HG03097 (cell line): ENCODE measurements around the gene TRAPPC5.

Experiments
- ATAC-seq: cut with Tn5 transposase; IDR thresholded peaks from one replicate; pipeline ENCODE4 v1.9.1; 2021; ENCODE audit not compliant: unreplicated experiment, low FRiP score

The TRAPPC5 gene

DNA sequence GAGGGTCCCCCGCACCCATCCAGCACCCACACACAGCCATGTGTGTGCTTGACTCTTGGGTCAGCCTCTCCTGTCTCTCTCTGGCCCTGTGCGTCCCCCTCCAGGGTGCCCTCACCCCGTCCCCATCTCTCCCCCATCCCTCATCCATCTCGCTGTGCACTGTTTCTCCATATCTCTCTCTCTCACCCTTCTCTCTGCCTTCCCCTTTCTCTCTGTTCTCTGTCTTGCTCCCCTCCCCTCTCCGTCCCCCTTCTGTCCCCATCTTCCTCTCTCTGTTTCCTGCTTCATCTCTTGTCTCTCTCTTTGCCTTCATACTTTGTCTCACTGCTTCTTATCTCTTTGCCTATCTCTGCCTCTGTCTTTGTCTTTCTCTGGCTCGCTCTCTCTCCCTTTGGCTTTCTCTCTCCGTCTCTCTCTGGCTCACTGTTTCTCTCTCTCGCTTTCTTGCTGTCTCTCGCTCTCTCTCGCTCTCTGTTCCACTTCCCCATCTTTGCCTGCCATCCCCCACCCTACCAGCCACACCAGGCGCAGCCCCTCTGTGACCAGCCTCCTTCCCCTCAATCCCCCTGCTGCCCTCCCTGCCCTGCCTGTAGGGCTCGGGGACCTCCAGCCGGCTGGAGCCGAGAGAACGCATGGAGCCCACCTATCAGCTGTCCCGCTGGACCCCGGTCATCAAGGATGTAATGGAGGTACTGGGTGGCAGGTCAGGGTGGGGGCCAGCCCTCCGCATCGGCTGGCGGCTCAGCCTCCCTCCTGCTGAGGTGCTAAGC lies 34.8 kb upstream of the TRAPPC5 start:
- no peak for ATAC-seq

DNA sequence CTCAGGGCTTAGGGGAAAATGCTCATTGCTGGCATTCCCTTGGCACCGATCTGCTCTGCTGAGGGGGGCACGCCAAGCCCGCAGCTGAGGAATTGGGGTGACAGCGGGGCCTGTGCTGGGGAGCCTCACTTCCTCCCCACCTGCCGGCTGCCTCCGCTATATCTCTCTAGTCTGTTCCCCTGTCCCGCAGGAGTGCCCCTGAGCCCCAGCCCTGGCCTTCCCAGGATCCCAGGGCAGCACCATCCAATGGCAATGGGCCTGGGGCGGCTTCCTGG lies 34.3 kb upstream of the TRAPPC5 start:
- no peak for ATAC-seq

DNA sequence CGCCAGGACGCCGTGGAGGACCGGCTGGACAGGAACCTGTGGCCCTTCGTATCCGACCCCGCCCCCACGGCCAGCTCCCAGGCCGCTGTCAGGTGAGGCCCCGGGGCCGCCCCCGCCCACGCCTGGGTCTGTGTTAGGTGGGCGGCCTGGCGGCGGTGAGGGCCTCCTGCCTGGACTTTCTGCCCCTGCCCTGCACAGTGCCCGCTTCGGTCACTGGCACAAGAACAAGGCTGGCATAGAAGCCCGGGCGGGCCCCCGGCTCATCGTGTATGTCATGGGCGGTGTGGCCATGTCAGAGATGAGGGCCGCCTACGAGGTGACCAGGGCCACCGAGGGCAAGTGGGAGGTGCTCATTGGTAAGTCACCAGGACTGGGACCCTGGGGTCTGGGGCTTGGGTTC lies 33.5 kb upstream of the TRAPPC5 start:
- ATAC-seq, result no peak

DNA sequence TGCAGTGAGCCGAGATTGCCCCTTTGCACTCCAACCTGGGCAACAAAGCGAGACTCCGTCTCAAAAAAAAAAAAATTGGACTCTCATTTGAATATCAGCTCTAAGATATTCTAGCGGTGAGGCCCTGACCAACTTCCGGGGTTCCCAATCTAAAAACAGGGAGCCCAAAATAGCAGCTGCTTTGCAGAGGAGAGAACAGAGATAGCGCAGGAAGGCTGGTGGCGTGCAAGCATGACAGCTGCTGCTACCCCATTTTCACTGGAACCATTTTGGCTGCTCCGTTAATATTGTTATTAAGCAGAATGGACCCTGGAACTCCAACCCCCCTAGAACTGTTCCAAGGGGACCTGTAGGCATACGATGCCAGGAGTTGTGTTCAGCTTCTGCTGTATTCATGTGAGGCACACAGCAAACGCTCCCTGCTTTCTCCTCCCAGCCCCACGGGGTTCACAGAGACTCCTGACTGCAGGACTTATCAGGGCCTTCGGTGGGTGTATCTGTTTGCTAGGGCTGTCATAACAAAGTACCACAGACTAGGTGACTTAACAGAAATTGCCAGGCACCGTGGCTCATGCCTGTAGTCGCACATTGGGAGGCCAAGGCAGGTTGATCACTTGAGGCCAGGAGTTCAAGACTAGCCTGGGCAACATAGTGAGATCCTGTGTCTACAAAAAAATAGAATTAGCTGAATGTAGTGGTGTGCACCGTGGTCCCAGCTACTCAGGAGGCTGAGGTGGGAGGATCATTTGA lies 32.2 kb upstream of the TRAPPC5 start:
- no peak for ATAC-seq

DNA sequence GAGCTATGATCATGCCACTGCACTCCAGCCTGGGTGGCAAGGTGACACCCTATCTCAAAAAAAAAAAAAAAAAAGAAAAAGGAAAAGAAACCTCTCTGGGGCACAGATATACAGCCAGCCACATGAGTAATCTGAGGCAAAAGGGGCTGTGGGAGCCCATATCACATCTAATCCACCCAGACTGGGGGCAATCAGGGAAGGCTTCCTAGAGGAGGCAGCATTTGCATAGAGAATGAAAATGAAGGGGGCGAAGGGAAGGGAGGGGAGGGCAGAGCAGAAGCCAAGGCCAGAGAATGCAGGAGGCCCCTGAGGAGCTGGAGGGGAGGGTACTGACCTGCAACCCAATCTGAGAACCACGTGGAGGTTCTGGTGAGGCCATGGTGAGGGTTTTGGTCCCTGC lies 30.5 kb upstream of the TRAPPC5 start:
- ATAC-seq, result no peak

DNA sequence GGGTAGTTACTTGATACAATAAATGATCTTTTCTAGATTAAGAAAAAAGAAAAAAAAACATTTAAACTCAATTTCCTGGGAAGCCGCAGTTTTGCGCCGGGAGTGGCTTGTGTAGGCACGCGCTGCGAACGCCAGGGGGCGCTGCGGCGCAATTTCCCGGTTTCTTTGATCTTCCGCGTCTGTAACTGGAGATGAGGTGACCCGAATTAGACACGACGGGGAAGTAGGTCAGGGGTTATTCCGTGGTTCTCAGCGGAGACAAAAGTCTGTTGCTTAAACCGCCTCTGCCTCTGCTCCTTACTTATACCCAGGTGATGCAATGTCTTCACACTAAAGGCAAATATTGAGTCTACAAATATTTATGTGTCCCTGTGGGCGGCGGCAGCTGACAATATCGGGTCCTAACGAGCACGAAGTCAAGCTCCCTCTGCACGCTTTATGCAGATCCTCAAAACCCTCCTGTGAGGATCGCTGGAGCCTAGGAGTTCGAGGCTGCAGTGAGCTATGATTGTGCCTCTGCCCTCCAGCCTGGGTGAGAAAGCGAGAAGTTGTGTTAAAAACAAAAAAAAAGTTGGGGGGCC lies 28.5 kb upstream of the TRAPPC5 start:
- ATAC-seq, result no peak

DNA sequence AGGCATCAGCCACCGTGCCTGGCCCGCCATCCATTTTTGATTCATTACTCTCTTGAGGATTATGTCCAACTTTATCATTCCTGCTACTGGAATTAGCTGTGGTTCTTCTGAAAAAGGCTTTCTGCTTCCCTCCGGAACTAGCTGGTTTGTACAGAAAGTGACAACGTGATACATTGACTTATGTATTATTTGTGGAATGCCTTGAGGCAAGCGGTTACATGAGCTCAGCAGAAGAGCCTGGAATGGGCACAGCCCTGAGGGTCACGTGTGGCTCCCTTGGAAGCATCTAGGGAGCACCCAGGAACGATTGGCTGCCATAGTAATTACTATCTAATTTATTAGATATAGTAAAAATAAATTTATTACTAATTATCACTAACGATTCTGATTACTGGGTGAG lies 26.2 kb upstream of the TRAPPC5 start:
- ATAC-seq, result no peak

DNA sequence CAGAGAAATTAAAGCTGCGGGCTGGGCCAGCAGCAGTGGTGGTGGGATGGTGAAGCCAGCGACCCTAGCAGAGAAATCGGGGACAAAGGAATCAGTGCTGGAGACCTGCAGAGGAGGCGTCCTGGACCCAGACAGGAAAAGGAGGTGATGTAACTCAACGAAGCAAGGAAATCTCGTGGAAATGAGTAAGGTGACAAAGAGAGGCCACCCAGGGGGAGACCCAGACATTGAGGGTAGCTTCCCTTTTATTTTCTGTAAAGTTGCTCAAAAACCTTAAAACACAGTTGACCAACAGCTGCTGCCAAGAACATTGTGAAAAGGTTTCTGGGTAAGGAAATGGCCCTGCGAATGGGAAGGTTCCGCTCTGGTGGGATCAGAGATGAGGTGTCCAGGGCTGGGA lies 25.1 kb upstream of the TRAPPC5 start:
- ATAC-seq, result no peak

DNA sequence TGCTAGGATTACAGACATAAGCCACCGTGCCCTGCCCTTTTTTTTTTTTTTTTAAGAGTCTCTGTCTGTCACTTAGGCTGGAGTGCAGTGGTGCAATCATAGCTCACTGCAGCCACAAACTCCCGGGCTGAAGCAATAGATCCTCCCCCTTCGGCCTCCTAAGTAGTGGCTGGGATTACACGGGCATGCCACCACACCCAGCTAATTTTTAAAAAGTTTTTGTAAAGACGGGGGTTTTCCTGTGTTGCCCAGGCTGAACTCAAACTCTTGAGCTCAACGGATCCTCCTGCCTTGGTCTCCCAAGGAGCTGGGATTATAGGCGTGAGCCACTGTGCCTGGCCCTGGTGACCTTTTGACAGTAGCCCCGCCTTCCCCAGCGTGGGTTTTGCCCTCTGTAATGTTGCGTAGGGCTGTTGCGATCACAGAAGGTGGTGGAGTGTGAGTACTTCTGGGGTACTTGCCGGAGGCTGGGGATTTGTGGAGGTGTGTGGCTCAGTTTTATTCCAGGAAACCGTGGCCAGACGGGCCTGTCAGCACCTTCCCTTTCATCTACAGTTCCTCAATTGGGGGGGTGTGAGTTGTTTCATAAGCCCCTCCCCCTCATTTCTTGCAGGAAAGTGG lies 23.4 kb upstream of the TRAPPC5 start:
- no peak for ATAC-seq

DNA sequence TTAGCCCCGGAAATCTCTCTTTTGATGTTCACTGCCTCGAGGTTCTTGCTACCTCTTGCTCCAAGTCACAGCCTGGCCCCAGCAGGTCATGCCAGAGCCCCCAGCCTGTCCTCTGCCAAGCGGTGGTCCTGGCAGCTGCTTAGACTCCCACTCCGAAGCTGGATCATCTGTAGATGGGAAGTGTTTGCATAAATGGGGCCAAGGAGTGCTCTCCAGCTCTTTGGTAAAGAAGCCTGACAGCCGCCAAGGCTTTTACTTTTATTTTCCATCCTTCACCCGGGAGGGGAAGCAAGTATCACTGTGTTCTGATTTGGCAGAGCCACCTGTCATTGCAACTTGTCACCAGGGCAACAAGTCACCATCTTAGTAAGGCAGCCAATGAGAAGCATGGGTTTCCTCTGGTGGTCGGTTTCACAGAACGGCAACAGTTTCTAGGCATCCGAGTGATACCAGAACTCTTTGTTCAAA lies 22.4 kb upstream of the TRAPPC5 start:
- ATAC-seq, result peak; percentile 76

DNA sequence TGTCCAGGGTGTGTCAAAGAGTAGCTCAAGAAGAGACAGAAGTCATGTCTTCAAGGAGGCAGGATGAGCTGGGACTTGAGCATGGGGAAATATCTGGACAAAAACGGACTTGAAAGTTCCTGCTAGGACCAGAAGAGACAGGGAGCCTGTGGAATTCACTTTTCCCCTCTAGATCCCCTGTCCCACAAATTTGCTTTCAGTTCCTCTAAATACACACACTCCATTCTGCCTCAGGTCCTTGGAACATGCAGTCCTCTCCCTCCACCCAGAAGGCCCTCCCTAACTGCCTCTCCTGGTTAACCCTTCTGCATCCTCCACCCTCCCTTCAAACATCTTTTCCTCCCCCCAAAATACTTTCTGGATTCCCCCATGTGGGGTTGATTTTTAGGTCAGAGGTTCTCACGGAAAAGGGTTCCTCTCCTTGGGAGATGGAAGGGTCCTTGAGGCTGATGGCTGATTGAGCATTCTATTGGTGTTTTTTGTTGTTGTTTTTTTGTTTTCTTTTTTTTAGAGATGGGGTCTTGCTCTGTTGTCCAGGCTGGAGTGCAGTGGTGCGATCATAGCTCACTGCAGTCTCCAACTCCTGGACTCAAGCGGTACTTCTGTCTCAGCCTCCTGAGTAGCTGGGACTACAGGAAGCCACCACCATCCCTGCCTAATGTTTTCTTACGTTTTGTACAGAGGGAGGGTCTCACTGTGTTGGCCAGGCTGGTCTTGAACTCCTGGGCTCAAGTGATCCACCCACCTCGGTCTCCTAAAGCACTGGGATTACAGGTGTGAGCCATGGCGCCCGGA lies 18.7 kb upstream of the TRAPPC5 start:
- no peak for ATAC-seq

DNA sequence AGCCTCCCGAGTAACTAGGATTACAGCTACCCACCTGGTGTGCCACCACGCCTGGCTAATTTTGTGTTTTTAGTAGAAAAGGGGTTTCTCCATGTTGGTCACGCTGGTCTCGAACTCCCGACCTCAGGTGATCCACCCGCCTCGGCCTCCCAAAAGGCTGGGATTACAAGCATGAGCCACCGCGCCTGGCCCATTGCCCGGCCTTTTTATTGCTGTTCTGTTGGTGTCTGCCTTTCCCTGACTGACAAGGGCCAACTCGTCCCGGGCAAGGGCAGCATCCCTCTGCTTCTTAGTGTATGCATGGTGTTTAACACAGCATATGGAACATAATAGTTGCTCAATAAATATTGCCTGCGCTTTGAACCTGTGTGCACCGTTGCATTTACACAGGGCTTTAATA lies 18.0 kb upstream of the TRAPPC5 start:
- ATAC-seq, result no peak

DNA sequence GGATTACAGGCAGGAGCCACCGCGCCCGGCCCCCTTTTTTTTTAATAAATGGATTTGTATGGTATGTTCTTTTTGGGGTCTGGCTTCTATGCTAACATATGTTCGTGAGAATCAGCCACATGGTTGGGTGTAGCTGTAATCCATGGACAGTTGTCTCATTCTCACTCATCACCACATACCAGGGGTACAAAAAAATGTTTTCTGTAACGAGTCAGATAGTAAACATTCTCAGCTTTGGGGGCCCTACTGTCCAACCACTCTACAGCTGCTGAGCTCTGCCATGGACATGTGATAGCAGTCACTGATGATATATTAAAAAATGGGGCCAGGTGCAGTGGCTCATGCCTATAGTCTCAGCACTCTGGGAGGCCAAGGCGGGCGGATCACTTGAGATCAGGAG lies 16.9 kb upstream of the TRAPPC5 start:
- no peak for ATAC-seq

DNA sequence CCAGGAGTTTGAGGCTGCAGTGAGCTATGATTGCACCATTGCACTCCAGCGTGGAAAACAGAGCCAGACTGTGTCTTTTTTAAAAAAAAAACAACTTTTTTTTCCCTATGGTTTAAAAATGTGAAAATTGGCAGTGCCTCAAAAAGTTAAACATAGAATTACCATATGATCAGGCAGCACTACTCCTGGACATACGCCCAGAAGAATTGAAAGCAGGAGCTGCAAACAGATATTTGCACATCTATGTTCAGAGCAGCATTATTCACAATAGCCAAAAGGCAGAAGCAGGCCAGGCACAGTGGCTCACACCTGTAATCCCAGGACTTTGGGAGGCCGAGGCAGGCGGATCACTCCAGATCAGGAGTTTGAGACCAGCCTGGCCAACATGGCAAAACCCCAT lies 15.6 kb upstream of the TRAPPC5 start:
- no peak for ATAC-seq

DNA sequence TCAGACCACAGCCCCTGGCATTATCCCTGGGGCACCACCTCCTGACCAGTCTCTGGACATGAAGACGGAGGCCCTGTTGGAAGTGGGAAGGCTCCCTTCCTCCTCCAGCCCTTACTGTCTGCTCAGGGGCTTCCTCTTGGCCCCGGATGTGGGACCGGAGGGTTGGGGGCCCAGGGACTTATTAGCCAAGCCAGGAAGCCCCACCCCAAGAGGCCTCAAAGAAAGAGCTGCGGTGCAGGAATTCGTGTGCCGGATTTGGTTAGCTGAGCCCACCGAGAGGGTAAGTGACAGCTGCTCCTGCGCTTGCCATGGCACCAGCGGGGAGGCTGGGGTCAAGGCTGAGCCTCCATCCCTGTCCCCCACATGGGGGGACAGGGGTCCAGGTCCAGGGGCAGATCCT lies 11.8 kb upstream of the TRAPPC5 start, which contains the start of gene RETN:
Gene RETN, plus strand, starts transcription at position 208 of the 400 bp plus-strand sequence. CDS start 278 bp downstream, outside the sequence.
- ATAC-seq, result no peak

DNA sequence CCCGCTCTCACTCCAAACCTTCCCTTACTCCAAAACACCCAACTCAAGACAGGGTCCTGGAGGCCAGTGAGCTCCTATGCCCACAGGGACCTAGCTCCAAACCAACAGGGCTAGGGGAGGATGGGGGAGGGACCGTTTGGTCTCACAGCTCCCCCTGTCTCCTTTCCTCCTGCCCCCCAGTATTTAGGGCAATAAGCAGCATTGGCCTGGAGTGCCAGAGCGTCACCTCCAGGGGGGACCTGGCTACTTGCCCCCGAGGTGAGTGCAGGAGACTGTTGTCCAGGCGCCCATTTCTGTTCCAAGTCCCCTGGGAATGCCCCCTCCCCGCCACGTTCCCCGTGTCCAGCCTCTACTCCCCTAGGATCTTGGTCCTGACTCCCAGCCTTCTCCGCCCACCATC lies 11.0 kb upstream of the TRAPPC5 start:
- no peak for ATAC-seq

DNA sequence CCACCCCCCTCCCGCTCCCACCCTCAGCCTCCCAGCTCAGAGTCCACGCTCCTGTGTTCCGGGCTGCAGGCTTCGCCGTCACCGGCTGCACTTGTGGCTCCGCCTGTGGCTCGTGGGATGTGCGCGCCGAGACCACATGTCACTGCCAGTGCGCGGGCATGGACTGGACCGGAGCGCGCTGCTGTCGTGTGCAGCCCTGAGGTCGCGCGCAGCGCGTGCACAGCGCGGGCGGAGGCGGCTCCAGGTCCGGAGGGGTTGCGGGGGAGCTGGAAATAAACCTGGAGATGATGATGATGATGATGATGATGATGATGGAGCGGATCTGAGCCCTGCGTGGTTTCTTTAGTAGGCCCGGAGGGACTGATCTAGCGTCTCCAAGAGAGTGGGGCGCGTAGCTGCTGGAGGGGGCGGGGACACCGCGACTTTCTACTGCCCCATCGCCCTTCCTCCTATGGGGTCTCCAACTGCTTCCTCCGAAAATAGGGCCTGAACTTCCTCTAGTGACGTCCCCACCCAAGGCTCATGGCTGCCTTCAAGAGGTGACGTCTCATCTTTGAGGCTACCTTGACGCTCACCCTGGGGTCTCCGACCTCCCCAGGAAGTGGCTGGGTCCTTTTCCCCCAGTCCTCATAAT lies 10.4 kb upstream of the TRAPPC5 start:
- ATAC-seq, result no peak

DNA sequence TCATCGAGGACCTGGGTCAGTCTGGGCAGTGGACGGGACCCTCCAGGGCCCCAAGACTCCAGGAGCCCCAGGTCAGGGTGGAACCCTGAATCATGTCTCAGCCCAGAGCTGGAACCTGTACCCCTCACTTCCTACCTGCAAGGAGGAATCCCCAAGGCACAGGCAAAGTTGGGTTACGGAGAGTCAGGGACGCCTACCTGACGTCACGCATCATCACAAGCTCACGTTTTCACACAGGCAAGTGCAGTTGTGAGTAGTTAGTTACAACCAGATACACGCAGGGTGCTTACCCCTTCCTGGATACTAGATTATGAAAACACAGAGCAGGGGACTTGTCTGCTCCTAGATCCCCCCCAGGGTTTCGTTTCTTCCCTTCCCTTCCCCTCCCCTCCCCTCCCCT lies 9.8 kb upstream of the TRAPPC5 start:
- ATAC-seq, result no peak

DNA sequence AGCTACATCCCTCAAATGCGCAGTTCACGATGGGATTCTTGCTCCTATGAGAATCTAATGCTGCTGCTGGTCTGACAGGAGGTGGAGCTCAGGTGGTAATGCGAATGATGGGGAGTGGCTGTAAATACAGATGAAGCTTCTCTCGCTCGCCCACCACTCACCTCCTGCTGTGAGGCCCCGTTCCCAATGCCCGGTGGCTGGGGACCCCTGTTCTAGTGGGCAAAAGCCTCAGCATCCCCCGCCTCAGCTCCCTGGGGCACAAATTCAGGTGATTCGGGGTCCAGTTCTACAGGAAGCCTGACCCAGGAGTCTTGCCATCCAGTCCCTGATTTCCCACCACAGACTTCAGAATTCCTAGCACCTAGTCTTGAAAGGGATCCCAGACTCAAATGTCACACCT lies 8.1 kb upstream of the TRAPPC5 start:
- no peak for ATAC-seq
